ENCODE results near the gene FAM72C. TPM values are rescaled to one million over a fixed set of nuclear protein-coding genes. Genes with fewer than 3 reads are reported as not detected.
"Not testable (repeated sequence)": the region's sequence is repeated elsewhere in the genome, so short reads cannot be mapped to it uniquely, and the experiment has no call there.

FAM72C gene
- total RNA-seq, 1 experiment from 2014 or later: 1.2 TPM

DNA sequence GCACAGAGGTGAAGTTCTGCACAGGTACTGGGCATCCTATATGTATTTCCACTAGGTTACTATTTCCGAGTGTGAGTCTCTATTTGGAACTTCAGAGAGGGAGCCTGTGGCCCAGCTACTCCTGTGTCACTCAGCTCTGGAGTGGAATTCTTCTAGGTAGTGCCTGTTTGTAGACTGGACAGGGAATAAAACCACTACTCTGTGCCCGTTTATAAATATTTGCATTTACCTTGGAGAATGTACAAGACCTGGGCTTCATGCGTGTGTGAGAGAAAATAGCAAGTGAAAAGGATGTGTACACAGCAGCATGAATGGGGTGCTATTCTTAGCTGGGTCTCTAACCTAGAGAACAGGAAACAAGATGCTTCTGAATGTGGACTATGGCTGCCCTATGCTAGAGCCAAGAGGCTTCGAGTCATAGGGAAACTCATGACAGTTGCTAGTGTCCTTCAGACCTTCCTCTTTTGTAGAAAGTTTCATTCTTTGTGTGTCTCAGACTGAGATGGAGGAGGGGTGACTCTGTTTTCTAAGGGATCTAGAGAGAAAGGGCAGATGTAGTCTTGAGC lies 40.5 kb upstream of the FAM72C start:
- H3K27ac ChIP-seq (ENCODE audit: low read length); H3K36me3 ChIP-seq (ENCODE audit: control insufficient read depth, insufficient read depth, low read length); intact Hi-C loops (cut with micrococcal nuclease; ENCODE audit: unreplicated experiment); H3K27me3 ChIP-seq (ENCODE audit: control insufficient read depth, insufficient read depth, low read length); BruUV-seq (replicated peaks); H3K4me1 ChIP-seq (ENCODE audit: control insufficient read depth, insufficient read depth, low read length); DNase-seq (ENCODE audit: low read depth, low spot score); in situ Hi-C loops (cut with HindIII; ENCODE audit: low pct_unique_long_range_greater_than_20kb, low sequenced_read_pairs); POLR2A ChIA-PET; H3K9me3 ChIP-seq (ENCODE audit: control insufficient read depth, insufficient read depth, low read depth, low read length); H3K4me3 ChIP-seq (ENCODE audit: low read depth in 2 of 2, low read length in 2 of 2); CTCF ChIA-PET; ATAC-seq: not testable (repeated sequence)

DNA sequence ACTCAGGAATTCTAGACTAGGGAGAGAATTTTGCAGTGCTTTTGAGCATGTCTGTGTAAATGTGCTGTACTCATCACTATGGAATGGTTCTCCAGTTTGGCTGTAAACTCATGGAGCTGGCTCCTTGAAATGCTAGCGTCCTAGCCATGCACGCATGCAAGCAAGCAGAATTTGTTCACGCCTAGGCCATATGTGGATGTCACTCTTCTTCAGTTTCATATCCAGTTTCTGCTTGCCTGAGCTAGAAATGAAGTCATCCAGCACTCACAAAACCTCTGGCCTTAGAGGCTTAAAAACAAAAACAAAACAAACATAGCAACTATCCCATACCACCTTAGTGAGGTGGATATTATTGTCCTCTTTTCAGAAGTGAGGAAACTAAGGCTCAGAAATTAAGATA lies 37.6 kb upstream of the FAM72C start:
- ATAC-seq; BruUV-seq (replicated peaks); H3K9me3 ChIP-seq (ENCODE audit: control insufficient read depth, insufficient read depth, low read depth, low read length); H3K27me3 ChIP-seq (ENCODE audit: control insufficient read depth, insufficient read depth, low read length); intact Hi-C loops (cut with micrococcal nuclease; ENCODE audit: unreplicated experiment); CTCF ChIA-PET; POLR2A ChIA-PET; H3K4me1 ChIP-seq (ENCODE audit: control insufficient read depth, insufficient read depth, low read length); H3K4me3 ChIP-seq (ENCODE audit: low read depth in 2 of 2, low read length in 2 of 2); H3K36me3 ChIP-seq (ENCODE audit: control insufficient read depth, insufficient read depth, low read length); in situ Hi-C loops (cut with HindIII; ENCODE audit: low pct_unique_long_range_greater_than_20kb, low sequenced_read_pairs); H3K27ac ChIP-seq (ENCODE audit: low read length); DNase-seq (ENCODE audit: low read depth, low spot score): not testable (repeated sequence)

DNA sequence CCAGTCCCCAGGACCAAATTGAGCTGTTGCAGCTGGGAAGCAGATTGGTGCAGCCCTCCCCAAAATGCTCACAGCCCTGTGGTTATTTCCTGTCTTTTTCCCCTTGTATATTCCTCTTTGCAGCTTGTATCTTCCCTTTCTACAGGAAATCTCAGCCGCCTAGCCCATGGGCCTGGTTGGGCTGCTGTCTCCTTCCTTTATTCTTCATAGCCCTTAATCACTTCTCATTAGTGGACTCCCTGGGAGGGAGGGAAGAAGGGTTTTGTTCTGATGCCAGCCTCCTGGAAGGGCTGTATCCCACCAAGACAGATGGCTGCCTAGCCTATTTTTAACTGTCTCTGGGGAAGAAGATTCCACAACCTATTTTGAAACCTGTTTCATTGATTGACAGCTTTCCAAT lies 32.5 kb upstream of the FAM72C start:
- ATAC-seq; BruUV-seq (replicated peaks); H3K4me1 ChIP-seq (ENCODE audit: control insufficient read depth, insufficient read depth, low read length); CTCF ChIA-PET; H3K27ac ChIP-seq (ENCODE audit: low read length); POLR2A ChIA-PET; H3K27me3 ChIP-seq (ENCODE audit: control insufficient read depth, insufficient read depth, low read length); H3K4me3 ChIP-seq (ENCODE audit: low read depth in 2 of 2, low read length in 2 of 2); H3K36me3 ChIP-seq (ENCODE audit: control insufficient read depth, insufficient read depth, low read length); in situ Hi-C loops (cut with HindIII; ENCODE audit: low pct_unique_long_range_greater_than_20kb, low sequenced_read_pairs); DNase-seq (ENCODE audit: low read depth, low spot score); H3K9me3 ChIP-seq (ENCODE audit: control insufficient read depth, insufficient read depth, low read depth, low read length); intact Hi-C loops (cut with micrococcal nuclease; ENCODE audit: unreplicated experiment): not testable (repeated sequence)

GRCh38 chr1:144003306-144004029 lies 31.7 kb upstream of the FAM72C start:
- H3K27ac ChIP-seq (ENCODE audit: low read length); DNase-seq (ENCODE audit: low read depth, low spot score); intact Hi-C loops (cut with micrococcal nuclease; ENCODE audit: unreplicated experiment); in situ Hi-C loops (cut with HindIII; ENCODE audit: low pct_unique_long_range_greater_than_20kb, low sequenced_read_pairs); ATAC-seq; H3K9me3 ChIP-seq (ENCODE audit: control insufficient read depth, insufficient read depth, low read depth, low read length); POLR2A ChIA-PET; CTCF ChIA-PET; H3K27me3 ChIP-seq (ENCODE audit: control insufficient read depth, insufficient read depth, low read length); H3K4me3 ChIP-seq (ENCODE audit: low read depth in 2 of 2, low read length in 2 of 2); H3K4me1 ChIP-seq (ENCODE audit: control insufficient read depth, insufficient read depth, low read length); BruUV-seq (replicated peaks); H3K36me3 ChIP-seq (ENCODE audit: control insufficient read depth, insufficient read depth, low read length): not testable (repeated sequence)

DNA sequence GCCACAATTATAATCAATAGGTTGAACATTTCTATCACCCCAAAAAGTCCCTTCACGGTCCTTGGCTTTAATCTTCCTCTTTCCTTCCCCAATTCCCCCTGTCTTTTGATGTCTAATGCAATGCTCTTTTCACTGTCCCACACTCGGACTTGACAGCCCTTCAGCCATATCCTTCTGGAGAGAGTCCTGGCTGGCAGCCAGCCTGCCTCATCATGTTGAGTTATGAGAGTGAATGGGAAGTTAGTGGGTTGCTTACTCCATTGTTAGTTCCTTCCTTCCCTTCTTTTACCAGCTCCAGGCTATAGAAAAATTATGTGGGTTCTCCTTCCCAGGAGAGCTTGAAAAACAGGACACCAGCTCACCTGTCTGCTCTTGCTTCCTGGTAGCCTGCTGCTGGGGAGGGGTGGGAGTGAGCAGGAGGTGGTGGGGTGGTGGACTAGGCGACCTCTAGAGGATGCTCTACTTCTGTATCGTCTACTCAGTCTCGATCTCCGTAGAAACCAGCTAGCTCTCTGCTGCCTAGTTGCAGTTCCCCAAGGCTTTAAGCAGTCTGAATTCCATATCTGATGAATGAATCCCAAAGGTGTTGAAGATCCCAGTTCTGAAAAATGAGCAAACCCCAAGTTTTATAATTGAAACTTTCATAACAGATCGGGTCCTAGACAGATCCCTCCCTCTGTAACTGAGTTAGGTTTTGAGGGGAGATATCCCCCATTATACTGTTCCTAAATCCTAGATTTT lies 30.5 kb upstream of the FAM72C start:
- POLR2A ChIA-PET; H3K36me3 ChIP-seq (ENCODE audit: control insufficient read depth, insufficient read depth, low read length); BruUV-seq (replicated peaks); H3K4me3 ChIP-seq (ENCODE audit: low read depth in 2 of 2, low read length in 2 of 2); H3K4me1 ChIP-seq (ENCODE audit: control insufficient read depth, insufficient read depth, low read length); H3K27ac ChIP-seq (ENCODE audit: low read length); H3K27me3 ChIP-seq (ENCODE audit: control insufficient read depth, insufficient read depth, low read length); H3K9me3 ChIP-seq (ENCODE audit: control insufficient read depth, insufficient read depth, low read depth, low read length); in situ Hi-C loops (cut with HindIII; ENCODE audit: low pct_unique_long_range_greater_than_20kb, low sequenced_read_pairs); intact Hi-C loops (cut with micrococcal nuclease; ENCODE audit: unreplicated experiment); ATAC-seq; CTCF ChIA-PET; DNase-seq (ENCODE audit: low read depth, low spot score): not testable (repeated sequence)

GRCh38 chr1:144001077-144001476 lies 29.3 kb upstream of the FAM72C start:
- H3K27ac ChIP-seq (ENCODE audit: low read length); POLR2A ChIA-PET; ATAC-seq; H3K27me3 ChIP-seq (ENCODE audit: control insufficient read depth, insufficient read depth, low read length); H3K9me3 ChIP-seq (ENCODE audit: control insufficient read depth, insufficient read depth, low read depth, low read length); in situ Hi-C loops (cut with HindIII; ENCODE audit: low pct_unique_long_range_greater_than_20kb, low sequenced_read_pairs); H3K4me1 ChIP-seq (ENCODE audit: control insufficient read depth, insufficient read depth, low read length); H3K36me3 ChIP-seq (ENCODE audit: control insufficient read depth, insufficient read depth, low read length); DNase-seq (ENCODE audit: low read depth, low spot score); intact Hi-C loops (cut with micrococcal nuclease; ENCODE audit: unreplicated experiment); H3K4me3 ChIP-seq (ENCODE audit: low read depth in 2 of 2, low read length in 2 of 2); CTCF ChIA-PET; BruUV-seq (replicated peaks): not testable (repeated sequence)

GRCh38 chr1:143996020-143996419 lies 24.2 kb upstream of the FAM72C start:
- H3K4me3 ChIP-seq (ENCODE audit: low read depth in 2 of 2, low read length in 2 of 2); DNase-seq (ENCODE audit: low read depth, low spot score); intact Hi-C loops (cut with micrococcal nuclease; ENCODE audit: unreplicated experiment); H3K27me3 ChIP-seq (ENCODE audit: control insufficient read depth, insufficient read depth, low read length); CTCF ChIA-PET; H3K9me3 ChIP-seq (ENCODE audit: control insufficient read depth, insufficient read depth, low read depth, low read length); BruUV-seq (replicated peaks); ATAC-seq; H3K27ac ChIP-seq (ENCODE audit: low read length); POLR2A ChIA-PET; H3K36me3 ChIP-seq (ENCODE audit: control insufficient read depth, insufficient read depth, low read length); in situ Hi-C loops (cut with HindIII; ENCODE audit: low pct_unique_long_range_greater_than_20kb, low sequenced_read_pairs); H3K4me1 ChIP-seq (ENCODE audit: control insufficient read depth, insufficient read depth, low read length): not testable (repeated sequence)

All from Panc1 (cell line).